HG03558 (cell line): Measurements from ENCODE around the gene BLACAT1.
"Not testable (repeated sequence)": the region's sequence is repeated elsewhere in the genome, so short reads cannot be mapped to it uniquely, and the experiment has no call there.

Experiments used
- ATAC-seq: cut with Tn5 transposase; IDR thresholded peaks from one replicate; pipeline ENCODE4 v1.9.1; 2021; ENCODE audit warnings: moderate number of reproducible peaks; ENCODE audit not compliant: unreplicated experiment; ENCODE audit errors: extremely low read depth

Gene BLACAT1

GRCh38 chr1:205442051-205442725, 13.7 kb downstream of the BLACAT1 start:
- ATAC-seq, result no peak

DNA sequence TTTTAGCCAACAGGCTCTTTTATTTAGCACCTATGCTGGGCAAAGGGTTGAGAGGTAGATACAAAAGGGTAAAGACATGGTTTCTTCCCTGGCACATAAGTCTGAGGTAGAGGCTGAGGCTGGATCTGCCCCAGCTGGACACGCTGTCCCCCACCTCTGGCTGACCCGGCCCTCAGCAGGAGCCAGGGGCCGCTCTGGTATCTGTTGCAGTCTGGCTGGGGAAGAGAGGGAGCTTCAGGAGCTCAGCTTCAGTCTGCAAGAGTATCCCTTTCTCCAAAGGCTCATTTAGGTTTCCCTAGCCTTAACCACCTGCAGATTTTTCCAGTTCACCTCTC, 14.2 kb downstream of the BLACAT1 start:
- no peak for ATAC-seq

- ATAC-seq, result no peak
Observed at GRCh38 chr1:205441318-205441633, 14.6 kb downstream of the BLACAT1 start.

- ATAC-seq, result no peak
Observed at GRCh38 chr1:205440476-205441317, 15.1 kb downstream of the BLACAT1 start.

GRCh38 chr1:205440121-205440475, 15.7 kb downstream of the BLACAT1 start:
- ATAC-seq, result no peak

DNA sequence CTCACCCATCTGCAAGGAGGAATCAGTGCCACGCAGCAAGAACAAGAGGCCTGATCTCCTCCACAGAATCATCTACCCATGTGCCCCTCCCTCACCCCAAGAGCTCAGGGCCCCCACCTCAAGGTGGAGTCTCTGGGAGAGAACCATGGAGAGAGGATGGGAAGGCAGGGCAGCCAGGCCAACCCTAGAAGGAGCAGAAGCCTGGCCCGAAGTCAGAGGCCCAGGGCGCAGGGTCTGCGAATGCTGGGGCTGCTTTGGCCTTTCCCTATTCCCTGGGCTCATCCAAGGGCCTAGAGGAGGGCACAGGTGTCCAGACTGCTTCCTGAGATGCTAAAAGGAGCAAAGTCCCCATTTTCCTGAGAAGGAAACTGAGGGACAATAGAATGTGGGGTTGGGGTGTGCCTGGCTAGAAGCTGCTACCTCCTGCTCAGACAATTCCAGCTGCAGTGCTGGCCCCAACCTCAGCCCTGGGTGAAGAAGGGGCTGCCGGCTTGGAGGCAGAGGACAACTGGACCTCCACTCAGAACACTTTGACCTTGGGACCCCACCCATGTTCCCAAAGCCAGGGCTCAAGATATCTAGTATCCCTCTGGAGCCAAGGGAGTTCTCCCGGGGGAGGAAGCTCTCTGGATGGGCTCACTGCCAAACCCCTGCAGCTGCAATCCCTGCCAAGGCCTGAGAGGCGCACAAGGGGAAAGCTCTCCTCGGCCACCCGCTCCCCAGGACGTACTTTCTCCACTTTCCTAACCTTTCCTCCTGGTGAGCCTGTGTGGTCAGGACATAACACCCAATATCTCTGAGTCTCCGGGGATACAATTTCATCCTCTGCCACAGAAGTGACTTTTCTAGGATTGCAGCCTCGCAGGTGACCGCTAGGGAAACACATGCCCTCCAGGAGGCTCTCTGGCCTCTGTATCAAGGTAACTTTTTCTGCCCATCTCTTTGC, 17.4 kb downstream of the BLACAT1 start:
- no peak for ATAC-seq

- ATAC-seq, result no peak
Observed at GRCh38 chr1:205437570-205437969, 18.3 kb downstream of the BLACAT1 start.

GRCh38 chr1:205436776-205437410, 19.0 kb downstream of the BLACAT1 start:
- no peak for ATAC-seq

- no peak for ATAC-seq
Observed at GRCh38 chr1:205435578-205436573, 20.0 kb downstream of the BLACAT1 start.

DNA sequence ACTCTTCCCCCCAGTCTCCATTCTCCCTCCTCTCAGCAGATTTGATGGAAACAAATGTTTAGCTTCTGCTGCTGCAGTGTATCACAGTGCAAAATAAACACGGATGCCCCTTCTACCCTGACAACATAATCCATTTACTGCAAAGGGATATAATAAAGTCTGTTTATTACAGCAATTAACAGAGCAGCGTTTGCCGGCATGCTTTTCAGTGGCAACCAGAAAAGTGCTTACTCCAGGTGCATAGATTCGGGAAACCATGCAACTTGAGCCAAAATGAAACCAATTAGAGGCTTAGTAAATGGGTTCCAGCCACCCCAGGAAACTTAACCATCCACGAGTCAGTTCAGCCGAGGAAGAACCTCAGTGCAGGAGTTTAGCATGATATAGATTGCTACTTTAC, 21.1 kb downstream of the BLACAT1 start:
- ATAC-seq, result no peak

GRCh38 chr1:205432692-205433091, 23.2 kb downstream of the BLACAT1 start:
- not testable (repeated sequence) for ATAC-seq

DNA sequence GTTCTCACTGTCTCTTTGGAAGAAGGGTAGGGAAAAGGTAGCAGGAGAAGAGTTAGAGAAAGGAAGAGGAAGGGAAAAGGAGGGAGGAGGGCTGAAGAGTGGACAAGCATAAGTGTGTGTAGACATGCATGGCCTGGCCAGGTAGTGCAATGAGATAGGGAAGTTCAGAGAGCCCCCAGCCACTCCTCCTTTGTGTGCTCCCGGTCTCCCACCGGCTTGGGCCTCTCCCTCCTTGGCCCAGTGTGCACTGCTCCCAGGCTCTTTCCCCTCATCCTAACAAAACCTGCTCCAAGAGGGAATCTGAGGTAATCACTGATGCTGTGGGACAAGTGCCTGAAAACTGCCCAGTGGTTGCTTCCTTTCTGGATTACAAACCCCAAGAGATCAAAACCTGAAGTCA, 23.7 kb downstream of the BLACAT1 start:
- no peak for ATAC-seq

GRCh38 chr1:205430696-205431305, 25.0 kb downstream of the BLACAT1 start:
- no peak for ATAC-seq

- no peak for ATAC-seq
Observed at GRCh38 chr1:205429762-205430695, 25.8 kb downstream of the BLACAT1 start.

DNA sequence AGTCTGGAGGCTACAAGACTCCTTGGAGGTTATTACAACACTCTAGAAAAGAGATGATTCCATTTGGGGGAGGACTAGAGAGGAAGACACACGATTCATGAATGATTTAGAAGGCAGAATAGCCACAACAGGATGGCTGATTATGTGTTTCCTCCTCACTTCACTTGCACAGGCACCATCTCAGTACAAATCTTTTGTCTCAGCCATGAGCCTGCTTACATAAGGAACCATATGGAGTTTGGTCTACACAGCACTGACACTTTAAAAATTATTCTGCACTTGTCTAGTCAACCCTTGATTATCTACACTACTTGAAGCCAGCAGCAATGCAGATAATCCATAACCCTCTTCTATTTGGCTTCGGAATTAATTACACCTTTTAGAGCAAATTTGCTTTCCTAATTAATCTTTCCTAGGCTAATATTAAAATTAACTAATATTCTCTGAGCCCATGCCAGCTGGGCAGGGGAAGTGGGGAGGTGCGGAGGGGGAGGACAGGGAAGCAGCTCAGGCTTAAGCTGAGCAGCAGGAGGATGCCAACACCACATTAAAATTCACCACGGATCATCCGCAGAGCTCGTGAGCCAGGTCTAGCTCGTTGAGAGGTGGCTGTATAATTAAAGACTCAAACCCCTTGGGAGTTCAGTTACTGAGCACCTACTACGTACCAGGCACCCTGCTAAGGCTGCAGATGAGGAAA, 30.8 kb downstream of the BLACAT1 start:
- no peak for ATAC-seq

- ATAC-seq, result no peak
Observed at GRCh38 chr1:205423814-205424399, 31.9 kb downstream of the BLACAT1 start.
